Superior temporal gyrus (tissue), 1 donor: ENCODE results near the gene ANKRD52.

Experiments used
- DNase-seq: peaks from one replicate; pipeline ENCODE4 v3.0.0-alpha.2; 2016; ENCODE audit errors: extremely low spot score

The ANKRD52 gene

DNA sequence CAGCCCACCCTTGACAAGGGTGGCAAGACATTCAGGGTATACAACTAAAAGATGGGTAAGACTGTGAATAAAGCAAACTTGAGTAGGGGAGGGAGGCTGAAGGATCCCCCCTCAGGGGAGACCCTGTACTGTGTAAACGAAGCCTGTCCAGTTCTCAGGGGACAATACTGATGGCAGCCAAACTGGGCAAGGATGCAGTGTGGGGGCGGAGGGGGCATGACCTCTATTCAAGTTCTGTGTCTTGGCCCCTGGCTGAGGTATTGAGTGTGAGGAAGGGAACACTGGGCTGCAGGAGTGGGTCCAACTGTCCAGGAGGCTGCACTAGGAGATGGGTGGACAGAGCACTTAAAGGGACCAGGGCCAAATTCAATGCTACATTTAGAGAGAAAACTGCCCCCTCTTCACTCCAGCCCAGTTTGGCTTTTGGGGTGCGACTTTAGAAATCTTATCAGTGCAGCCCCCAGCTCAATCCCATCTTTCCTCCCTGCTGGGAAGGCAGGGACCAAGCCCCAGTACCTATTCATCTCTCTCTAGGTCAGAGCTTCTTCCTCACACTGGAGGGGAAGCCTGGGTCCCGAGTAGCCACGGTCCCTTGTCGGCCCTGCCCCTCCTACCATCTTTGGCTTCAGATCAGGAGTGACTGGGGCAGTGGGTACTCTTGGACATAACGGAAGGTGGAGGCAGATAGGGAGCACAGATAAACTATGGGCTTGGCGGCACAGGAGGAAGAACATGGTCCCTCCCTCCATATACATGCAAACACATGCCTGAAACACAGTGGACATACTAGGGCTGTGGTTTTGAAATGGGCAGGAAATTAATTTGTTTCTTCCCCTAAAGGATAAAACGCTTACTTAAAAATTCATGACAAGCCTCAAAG is 16.5 kb downstream of the ANKRD52 start:
- no peak for DNase-seq

DNA sequence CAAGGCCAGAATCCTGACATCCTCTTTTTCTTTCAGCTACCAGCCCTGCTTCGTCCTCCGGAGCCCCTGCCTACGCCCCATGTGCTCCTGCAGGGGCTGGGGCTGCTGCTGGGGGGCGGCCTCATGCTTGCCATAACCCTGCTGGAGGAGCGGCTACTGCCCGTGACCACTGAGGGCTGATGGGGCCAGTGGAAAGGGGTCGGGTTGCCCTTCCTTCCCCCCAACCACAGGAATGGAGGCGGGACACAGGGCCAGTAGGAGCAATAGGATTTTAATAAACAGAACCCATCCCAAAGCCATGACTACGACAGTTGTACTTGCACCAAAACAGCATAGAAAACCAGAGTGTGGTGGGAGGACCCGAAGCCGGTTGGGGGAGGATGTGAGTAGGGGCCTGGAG is 20.6 kb downstream of the ANKRD52 start:
- no peak for DNase-seq

DNA sequence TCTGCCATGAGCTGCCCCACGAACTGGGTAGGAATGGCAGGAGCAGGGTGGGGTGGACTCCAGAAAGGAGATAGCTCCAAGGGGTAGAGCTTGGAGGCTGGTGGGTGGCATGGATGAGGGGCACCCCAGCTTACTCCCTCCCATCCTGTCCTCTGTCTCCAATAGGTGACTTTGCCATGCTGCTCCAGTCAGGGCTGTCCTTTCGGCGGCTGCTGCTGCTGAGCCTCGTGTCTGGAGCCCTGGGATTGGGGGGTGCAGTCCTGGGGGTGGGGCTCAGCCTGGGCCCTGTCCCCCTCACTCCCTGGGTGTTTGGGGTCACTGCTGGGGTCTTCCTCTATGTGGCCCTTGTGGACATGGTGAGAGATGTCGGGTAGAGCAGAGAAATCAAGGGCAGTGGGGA is 21.2 kb downstream of the ANKRD52 start:
- DNase-seq, result no peak

DNA sequence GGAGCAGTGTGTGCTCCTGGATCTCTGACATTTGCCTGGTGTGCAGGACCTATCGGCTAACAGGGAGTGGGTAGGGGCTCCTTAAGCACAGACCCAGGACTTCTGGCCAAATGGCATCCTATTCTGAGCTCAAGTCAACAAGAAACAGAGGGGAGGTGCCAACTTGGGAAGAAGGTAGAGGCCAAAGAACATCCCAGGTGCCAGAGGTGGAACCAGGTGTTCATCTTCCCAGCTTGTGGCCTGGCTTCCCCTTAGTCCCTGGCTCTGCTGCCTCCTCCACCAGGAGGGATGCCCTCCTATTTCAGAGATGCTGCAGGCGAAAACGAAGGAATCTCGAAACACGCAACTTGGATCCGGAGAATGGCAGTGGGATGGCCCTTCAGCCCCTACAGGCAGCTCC is 22.1 kb downstream of the ANKRD52 start:
- DNase-seq, result no peak

DNA sequence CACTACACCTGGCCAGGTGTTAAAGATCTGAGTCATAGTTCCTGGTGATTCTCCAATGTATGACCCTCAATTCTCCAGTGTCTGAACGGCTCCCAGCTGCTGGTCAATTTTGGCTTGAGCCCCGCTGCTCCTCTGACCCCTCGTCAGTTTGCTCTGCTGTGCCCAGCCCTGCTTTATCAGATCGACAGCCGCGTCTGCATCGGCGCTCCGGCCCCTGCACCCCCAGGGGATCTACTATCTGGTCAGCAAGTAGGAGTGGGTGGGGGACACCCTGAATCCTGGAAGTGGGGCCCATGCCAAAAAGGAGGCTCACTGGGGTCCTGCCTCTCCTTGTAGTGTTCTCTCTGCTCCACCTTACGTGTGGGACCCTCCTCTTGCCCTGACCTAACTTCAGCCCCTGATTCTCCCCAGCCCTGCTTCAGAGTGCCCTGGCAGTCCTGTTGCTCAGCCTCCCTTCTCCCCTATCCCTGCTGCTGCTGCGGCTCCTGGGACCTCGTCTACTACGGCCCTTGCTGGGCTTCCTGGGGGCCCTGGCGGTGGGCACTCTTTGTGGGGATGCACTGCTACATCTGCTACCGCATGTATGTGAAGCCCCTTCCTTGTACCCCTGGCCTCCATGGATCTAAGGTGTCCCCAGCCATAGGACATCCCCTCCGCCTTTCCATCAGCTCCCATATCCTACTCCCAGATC is 23.3 kb downstream of the ANKRD52 start:
- DNase-seq, result no peak

DNA sequence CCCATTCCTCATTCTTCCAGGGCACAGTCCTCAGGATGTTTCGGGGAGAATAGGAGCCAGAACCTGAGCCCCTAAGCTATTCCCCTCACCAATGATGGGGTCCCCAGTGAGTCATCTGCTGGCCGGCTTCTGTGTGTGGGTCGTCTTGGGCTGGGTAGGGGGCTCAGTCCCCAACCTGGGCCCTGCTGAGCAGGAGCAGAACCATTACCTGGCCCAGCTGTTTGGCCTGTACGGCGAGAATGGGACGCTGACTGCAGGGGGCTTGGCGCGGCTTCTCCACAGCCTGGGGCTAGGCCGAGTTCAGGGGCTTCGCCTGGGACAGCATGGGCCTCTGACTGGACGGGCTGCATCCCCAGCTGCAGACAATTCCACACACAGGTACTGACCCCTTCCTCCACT is 27.0 kb downstream of the ANKRD52 start:
- no peak for DNase-seq

DNA sequence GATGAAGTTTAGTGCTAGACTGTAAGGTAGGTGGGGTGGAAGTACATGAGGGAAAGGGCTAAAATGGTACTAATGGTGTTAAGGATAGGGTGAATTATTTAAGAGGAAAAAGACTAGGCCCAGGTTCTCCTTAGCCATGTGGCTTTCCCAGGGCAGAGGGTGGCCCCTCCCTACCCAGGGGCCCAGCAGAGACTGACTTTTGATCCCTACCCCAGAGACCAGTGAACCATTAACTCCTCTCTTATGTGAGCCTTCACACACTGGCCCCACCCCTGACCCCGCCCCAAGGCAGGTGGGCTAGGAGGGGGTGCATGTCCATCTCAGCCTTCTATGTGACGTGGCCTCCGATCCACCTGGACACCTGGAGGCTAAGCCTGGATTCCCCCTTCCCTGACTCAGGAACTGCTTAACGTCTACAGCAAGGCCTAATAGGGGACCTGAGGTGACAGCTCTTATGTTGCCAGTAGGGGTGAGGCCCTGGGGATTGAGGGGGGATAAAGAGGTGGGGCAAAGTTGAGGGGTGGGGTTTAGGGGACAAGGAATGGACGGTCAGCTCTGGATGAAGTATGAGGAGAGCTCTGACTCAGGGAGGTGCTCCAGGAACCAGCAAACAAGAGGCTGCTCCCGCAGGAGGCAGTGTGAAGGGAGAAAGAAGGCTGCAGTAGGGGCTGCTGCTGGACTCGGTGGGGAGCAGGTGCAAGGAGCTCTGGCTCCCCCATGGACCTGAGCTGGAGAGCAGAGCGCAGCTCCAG is 27.6 kb downstream of the ANKRD52 start:
- DNase-seq, result no peak

DNA sequence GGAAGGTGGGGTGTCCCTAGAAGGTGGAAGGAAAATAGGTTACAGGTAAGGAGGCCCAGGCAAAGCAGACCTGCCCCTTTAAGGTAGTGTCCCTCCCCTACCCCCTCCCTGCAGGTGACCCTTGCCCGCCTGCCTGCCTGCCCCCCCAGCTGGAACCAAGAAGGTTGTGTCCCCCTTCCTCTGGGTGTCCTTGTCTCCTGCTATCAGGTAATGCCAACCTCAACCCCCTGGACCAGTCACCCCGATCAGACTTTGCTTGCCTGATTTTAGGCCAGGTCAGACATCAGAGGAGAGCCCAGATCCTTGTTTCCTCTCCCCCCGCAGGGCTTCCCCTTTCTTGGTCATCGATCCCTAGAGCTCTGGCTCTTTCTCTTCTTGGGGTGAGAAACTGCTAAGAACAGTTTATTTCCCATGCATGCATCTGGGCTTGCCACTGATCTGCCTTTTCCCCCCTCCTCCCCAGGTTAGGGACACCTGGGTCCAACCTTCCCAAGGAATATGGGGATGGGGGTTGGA is 28.2 kb downstream of the ANKRD52 start, which contains the start of gene SLC39A5:
Gene SLC39A5, plus strand, starts transcription at position 136 of the 516 bp plus-strand sequence. CDS start 1,224 bp downstream, outside the sequence.
- DNase-seq, result no peak

DNA sequence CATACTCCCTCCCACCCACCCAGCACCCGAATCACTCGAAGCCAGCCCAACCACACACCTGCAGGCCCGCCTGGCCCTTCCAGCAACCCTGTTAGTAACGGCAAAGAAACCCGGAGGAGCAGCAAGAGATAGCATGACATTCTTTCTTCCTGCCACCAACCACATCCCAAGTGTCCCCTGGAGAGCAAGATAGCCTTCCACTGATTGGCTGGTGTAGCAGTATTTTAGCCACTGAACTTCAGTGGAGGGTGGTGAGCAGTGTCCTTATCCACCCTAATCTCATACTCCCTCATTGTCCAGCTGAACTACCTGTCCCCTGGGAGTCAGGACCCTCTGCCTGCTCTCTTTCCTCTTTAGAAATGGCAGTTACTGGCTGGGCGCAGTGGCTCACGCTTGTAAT is 29.1 kb downstream of the ANKRD52 start:
- DNase-seq, result no peak

DNA sequence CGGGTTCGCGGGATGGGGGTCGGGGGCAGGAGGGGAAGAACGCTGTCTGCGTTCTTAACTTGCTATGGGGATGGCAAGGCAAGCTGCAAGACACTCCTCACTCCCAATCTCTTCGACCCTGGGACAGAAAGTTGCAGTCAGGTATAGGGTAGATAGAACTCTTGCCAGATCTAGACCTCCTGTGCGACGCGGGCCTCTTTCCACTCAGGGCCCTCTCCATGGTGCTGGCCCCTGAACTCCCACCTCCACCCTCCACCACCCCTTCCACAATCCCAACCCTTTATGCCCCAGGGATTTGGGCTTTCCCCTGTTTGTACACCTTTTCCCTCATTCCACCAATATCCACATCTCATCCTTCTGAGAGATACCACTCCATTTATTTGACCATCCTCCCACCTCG is 33.2 kb downstream of the ANKRD52 start:
- DNase-seq, result no peak

DNA sequence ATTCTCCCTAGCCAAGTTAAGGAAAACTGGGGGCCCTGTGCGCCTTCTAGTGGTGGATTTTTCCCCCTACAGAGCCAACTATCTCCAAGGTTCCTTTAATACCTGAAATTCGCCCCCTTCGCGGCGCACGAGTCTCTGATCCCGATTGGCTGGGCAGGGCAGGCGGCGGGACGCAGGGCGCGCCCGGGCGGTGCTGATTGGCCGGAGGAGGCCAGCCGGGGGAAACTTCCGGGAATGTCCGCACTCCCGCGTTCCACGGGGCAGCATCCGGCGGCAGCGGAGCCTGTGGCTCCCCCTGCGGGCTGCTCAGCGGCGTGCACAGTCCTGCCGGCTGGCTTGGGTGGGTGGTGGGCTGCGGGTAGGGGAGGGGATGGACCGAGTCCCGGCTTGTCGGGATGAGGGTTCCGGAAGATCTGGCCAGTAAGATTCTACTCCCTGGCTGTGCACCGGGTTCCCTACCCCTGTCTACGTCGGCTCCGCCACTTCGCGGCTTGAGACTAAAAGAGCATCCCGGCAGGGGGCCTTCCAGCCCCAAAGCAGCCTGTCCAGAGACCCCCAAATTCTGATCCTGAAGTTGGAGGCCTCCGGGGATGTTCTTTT is 34.0 kb downstream of the ANKRD52 start, which contains the start of gene NABP2:
Gene NABP2, plus strand, starts transcription at position 241 of the 600 bp plus-strand sequence. CDS start 515 bp downstream, outside the sequence.
- peak; percentile 98 for DNase-seq

DNA sequence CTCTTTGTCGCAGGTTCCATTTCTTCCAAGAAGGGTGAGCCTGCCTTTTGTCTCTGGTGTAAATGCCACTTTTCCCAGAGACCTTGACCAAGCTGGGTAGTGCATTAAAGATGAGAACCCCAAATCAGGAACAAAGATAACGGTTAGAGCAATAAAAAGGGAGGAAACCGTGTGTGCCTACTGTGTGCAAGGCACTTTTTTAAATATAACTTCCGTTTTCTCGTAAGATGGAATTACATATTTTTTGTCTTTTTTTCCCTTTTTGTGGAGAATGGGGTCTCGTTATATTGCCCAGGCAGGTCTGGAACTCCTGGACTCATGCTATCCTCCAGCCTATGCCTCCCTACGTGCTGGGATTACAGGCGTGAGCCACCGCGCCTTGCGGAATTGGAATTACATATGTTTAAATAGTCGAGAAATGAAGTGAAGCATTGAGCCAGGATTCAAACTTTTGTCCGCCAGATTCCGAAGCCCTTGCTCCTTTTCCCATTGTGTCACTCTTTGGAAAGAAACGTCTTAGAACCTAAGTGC is 34.5 kb downstream of the ANKRD52 start:
- DNase-seq, result no peak

DNA sequence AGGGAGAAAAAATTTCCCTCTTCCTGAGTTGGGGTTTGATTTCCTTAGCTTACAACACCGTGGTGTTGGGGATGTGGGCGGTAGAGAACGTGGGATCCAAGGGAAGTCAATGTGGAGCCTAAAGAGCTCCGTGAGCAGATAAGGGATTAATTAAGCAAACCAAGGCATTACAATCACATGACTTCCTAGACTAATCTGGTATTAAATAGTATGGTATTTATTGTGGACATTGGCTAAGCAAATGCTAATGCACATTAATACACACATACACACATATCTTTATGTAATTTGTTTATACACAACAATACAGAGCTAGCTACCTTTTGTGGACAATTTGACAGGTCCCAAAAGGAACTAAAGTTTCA is 35.7 kb downstream of the ANKRD52 start:
- DNase-seq, result peak; percentile 47

DNA sequence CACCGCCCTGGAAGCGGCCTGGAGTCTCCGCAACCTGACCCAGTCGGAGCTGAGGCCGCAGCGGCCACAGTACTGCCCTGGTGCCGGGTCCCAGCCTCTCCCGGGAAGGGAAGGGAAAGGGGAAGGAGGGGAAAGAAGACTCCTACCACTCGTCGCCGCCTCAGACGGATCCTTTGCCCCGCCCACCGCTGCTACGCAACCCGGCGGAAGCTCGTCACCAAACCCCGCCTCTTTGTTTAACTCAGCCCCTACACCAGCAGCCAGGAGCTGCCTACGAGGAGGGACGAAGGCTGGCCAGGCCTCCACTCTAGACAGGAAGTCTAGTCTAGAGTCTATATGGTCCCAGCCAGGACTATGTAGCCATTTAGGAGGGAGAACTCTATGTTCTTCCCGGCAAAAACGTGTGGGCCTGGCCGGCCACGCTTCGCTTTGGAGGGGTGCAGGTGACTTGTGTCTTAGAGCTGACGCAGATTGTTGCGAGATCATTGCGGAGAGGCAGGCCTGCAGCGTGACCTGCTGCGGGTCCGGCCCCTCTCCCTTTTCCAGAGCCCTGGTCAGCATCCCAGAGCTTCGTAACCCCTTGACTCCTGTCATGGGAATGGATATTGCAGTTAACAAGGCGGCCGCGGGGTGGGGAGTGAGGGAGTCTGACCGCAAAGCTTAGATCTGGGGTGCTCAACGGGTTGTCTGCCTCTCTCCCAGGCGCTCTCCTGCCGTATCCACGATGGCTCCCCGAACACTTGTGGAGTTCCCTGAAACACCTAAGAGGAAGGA is 36.2 kb downstream of the ANKRD52 start, which contains the start of gene RNF41:
Gene RNF41, minus strand, starts transcription at position 166 of the 774 bp plus-strand sequence. CDS start 7,875 bp downstream, outside the sequence.
- DNase-seq, result peak; percentile 99

DNA sequence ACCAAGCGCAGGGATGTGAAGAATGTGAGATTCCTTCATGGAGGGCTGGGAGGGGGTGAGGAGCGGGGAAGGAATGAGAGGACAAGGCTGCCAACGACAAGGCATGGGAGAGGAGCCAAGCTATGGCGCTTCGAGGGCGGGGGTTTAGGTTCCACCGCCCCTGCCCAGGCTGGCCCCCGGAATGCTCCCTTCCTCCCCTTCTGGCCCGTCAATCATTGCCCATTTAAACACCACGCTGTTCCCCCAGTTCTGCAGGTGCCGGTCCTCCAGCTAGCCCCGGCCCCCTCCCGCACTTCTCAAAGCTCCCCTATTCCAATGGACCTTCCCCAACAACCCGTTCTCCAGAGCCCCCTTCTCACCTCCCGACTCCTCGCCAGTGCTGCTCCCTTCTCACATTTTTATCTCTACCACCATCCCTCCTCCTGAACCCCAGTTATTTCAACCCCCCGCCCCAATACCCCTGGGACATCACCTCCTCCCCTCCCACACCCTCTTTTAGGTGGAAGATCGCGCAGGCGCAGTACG is 36.9 kb downstream of the ANKRD52 start:
- DNase-seq, result peak; percentile 25

DNA sequence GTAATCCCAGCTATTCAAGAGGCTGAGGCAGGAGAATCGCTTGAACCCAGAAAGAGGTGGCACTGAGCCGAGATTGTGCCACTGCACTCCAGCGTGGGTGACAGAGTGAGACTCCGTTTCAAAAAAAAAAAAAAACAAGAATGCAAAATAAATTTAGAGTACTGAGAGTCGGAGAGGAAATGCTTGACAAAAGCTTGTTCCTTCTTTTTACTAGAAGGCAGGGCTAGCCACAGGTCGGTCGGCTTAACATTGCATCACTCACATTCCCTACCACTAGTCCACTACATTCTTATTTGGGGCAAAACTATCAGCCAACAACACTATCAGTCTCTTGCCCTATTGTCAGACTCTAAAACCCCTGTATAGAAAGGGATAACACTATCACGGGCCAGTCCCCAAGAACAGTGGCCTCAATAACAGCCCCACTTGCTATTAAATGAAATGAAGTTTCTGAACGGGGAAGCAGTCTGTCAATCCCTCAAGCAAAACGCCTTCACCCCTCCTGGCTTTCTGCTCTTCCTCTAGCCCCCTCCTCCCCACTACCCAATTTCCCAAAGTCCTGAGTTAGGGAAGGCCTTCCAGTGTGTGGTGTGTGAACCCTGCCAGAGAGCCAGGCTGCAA is 37.5 kb downstream of the ANKRD52 start:
- peak; percentile 16 for DNase-seq

DNA sequence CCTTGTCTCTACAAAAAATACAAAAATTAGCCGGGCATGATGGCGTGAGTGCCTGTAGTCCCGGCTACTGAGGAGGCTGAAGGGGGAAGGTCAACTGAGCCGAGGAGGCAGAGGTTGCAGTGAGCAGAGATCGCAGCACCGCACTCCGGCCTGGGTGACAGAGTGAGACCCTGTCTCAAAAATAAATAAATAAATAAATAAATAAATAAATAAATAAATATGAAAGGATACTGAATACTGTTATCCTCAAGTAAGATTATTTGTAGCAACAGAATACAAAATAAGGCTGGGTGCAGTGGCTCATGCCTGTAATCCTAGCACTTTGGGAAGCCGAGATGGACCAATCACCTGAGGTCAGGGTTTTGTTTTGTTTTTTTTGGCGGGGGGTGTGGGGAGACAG is 38.3 kb downstream of the ANKRD52 start:
- DNase-seq, result no peak

DNA sequence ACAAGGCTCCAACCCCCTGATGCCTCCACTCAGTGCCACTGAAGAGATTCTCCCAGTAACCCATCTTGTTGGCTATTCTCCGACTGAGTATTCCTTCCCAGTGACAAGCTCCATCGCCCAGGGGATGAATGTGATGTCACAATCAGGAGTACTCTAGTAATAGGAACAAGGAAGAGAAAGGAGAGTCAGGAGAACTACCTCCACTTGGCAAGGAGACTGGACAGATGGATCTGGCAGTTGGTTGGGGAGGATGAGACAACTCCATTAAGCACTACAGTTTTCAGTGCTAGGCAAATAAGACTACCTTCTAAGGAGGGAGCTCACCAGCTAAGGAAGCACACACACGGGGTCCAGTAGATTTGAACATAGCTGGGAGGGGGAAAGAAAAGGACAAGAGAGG is 41.7 kb downstream of the ANKRD52 start:
- DNase-seq, result no peak

DNA sequence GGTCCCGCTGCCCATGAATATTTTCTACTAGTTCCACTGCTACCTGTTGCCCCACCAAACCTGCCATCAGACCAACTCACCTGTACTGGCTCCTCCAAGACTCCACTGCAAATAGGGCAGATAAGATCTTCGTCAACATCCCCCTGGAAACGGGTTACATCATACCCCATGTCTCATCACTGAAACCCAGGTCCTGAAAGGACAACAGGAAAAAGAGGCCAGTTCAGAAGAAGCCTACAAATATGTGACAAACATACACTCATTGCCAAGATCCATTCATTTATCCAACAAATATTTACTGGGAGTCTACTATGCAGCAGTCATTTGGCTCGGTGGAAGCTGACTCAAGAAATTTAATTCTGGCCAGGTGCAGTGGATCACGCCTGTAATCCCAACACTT is 44.3 kb downstream of the ANKRD52 start:
- DNase-seq, result no peak

DNA sequence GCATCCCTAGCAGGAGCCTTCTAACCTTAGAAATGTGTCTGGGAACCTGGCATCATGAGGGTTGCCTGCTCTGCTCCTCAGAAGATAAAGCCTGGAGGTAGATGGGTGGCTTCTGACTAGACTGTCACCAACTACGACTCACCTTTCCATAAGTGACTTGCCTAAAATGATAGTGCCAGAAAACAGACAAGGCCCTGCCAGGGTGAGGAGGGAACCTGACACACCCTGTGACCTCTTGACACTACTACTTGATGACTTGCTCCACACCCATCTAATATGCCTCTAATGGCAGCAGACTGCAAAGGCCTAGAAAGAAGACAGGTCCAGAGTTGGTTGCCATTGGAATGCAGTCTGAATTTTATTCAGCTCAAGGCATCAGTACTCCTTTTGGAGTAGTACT is 45.8 kb downstream of the ANKRD52 start:
- no peak for DNase-seq
